CD4-positive, CD25-positive, alpha-beta regulatory T cell (primary cell): Measurements from ENCODE around the gene SNW1. TPM values are rescaled to one million over a fixed set of nuclear protein-coding genes. Genes with fewer than 3 reads are reported as not detected.
A peak's percentile ranks its signal among the peaks of the same experiment; 100 is the strongest.
"Not testable (repeated sequence)": the region's sequence is repeated elsewhere in the genome, so short reads cannot be mapped to it uniquely, and the experiment has no call there.

Experiments used
- ATAC-seq, 2 donors: fragments of 150-1000 bp; cut with Tn5 transposase; one replicate each; pipeline ENCODE4 v1.10.0; 2021; ENCODE audit warnings: low read depth in 2 of 2, moderate number of reproducible peaks in 2 of 2, moderate library complexity in 1 of 2
- DNase-seq, 3 donors: peaks; one replicate each; pipeline versions ENCODE4 v3.0.0 to v3.0.0-alpha.2; 2012 to 2022; ENCODE audit warnings: mixed read lengths in 1 of 3
- H3K27ac ChIP-seq: one replicate; pipeline ENCODE4 v1.7.0; 2013; ENCODE audit warnings: mild to moderate bottlenecking, low read length; ENCODE audit not compliant: insufficient read depth, poor library complexity, severe bottlenecking
- H3K27me3 ChIP-seq: one replicate; pipeline ENCODE4 v1.7.0; 2013; ENCODE audit warnings: low read length; ENCODE audit not compliant: control insufficient read depth, insufficient read depth
- H3K36me3 ChIP-seq: one replicate; pipeline ENCODE4 v1.7.0; 2013; ENCODE audit warnings: mild to moderate bottlenecking, low read length, moderate library complexity; ENCODE audit not compliant: control insufficient read depth, insufficient read depth
- H3K4me1 ChIP-seq: 2 replicates; pipeline ENCODE4 v1.7.0; 2013; ENCODE audit warnings: mild to moderate bottlenecking, low read length; ENCODE audit not compliant: insufficient read depth, control insufficient read depth, poor library complexity, severe bottlenecking
- H3K4me3 ChIP-seq: one replicate; pipeline ENCODE4 v1.7.0; 2013; ENCODE audit warnings: low read depth, mild to moderate bottlenecking, low read length, moderate library complexity
- H3K9me3 ChIP-seq, 2 experiments: 1 replicate in 1 of 2; 2 replicates in 1 of 2; pipeline ENCODE4 v1.7.0; 2013; ENCODE audit warnings: low read length in 2 of 2, mild to moderate bottlenecking in 1 of 2, moderate library complexity in 1 of 2; ENCODE audit not compliant: control insufficient read depth in 2 of 2
- H3K27ac Mint-ChIP-seq, 3 donors: one replicate each; pipeline ENCODE4 v1.8.0; 2020 to 2022; ENCODE audit warnings: mild to moderate bottlenecking in 3 of 3, mixed read lengths in 3 of 3, moderate library complexity in 2 of 3
- H3K27me3 Mint-ChIP-seq: one replicate; pipeline ENCODE4 v1.8.0; 2022; ENCODE audit warnings: mild to moderate bottlenecking, mixed read lengths
- H3K36me3 Mint-ChIP-seq: one replicate; pipeline ENCODE4 v1.8.0; 2020; ENCODE audit warnings: mixed read lengths
- H3K4me1 Mint-ChIP-seq, 4 donors: one replicate each; pipeline ENCODE4 v1.8.0; 2020 to 2022; ENCODE audit warnings: mixed read lengths in 4 of 4, mild to moderate bottlenecking in 1 of 4
- H3K4me3 Mint-ChIP-seq, 4 donors: one replicate each; pipeline ENCODE4 v1.8.0; 2020 to 2022; ENCODE audit warnings: mild to moderate bottlenecking in 4 of 4, mixed read lengths in 4 of 4, moderate library complexity in 3 of 4
- H3K9me3 Mint-ChIP-seq, 7 donors: one replicate each; pipeline ENCODE4 v1.8.0; 2020 to 2022; ENCODE audit warnings: mixed read lengths in 7 of 7, mild to moderate bottlenecking in 3 of 7, moderate library complexity in 2 of 7
- polyA plus RNA-seq, 4 donors: library from polyadenylated mRNA; unstranded; fragments of 300-500 nt; fragmentation: Illumina TruSeq; gene quantifications; one replicate each; pipeline ENCODE4 v1.2.3, GENCODE V29; 2021
- total RNA-seq: library from RNA; stranded (reverse); gene quantifications from one replicate; pipeline ENCODE4 v1.2.3, GENCODE V29; 2022

SNW1 gene
- total and polyA plus RNA-seq, 5 donors from 2014 or later = 77.9 to 102 (median 83.4) TPM

DNA sequence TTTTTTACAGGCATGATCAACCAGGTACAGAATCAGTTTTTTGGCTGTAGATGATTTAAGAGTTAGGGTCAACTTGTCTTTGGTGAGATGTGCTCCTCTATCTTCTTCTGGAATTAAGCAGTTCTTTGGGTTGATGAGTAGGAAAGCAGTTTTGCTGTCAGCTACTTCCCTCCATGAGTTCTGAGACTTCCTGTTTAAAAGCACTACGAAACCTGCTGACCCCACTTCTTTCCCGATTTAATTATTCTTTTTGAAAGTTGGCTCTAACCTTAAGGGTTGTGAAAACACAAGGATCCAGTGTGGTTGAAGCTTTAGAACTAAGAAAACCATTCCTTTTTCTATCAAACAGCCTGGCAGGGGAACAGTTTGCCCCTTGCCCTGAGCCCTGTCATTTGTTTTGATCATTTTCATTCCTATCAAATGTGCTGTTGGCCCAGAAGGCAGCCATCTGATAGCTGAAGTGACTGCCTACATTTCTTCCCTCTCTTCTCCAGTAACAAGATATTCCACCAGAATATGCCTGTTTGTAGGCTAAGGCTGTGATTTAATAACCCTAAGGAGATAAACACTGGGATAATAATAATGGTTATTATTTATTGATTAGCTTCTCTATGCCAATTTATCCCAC is 7.6 kb upstream of the SNW1 start:
- H3K9me3 Mint-ChIP-seq, H3K9me3 ChIP-seq, H3K4me3 Mint-ChIP-seq, DNase-seq, H3K4me1 Mint-ChIP-seq, H3K36me3 Mint-ChIP-seq, H3K4me3 ChIP-seq, H3K36me3 ChIP-seq, H3K27me3 ChIP-seq, ATAC-seq, H3K4me1 ChIP-seq, H3K27ac ChIP-seq: not testable (repeated sequence)
- peaks cover 12% of the 10 kb centered on the region for H3K27me3 Mint-ChIP-seq
- peak overlapping the region in 1 of 3 donors; percentile 48 for H3K27ac Mint-ChIP-seq

GRCh38 chr14:77763978-77764377 is 3.0 kb upstream of the SNW1 start:
- H3K27me3 ChIP-seq = no peaks in the 10 kb centered on the region
- H3K27me3 Mint-ChIP-seq = no peaks in the 10 kb centered on the region
- ATAC-seq = no peak
- peaks cover 20% of the 10 kb centered on the region for H3K4me1 ChIP-seq
- no peak overlapping the region for H3K27ac ChIP-seq
- H3K4me3 Mint-ChIP-seq = peak overlapping the region in 1 of 4 donors; percentile 47
- DNase-seq = no peak
- no peak overlapping the region for H3K27ac Mint-ChIP-seq
- H3K4me3 ChIP-seq = no peak overlapping the region
- peaks cover 8 to 25% (median 21%) of the 10 kb centered on the region in 4 donors for H3K4me1 Mint-ChIP-seq
- no peaks in the 10 kb centered on the region for H3K36me3 ChIP-seq
- no peaks in the 10 kb centered on the region for H3K9me3 Mint-ChIP-seq
- H3K36me3 Mint-ChIP-seq = no peaks in the 10 kb centered on the region
- no peaks in the 10 kb centered on the region for H3K9me3 ChIP-seq

DNA sequence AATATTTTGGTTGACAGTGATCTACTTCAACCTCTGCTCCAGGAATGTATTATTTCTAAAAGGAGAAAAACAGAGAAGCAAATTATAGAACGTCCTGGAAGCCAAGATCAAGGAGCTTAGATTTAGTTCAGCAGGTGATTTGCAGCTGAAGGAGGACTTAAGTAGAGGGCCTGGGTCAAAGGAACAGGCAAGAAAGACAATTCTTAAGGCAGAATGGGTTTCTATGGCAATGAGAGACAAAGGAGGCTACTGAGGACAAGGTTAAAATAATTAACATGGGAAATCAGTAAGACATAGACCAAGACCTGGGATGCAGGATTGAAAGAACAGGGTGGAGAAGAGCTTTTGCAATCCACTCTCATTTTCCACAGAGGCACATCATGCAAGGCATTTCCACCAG is 2.4 kb upstream of the SNW1 start:
- peaks cover 15 to 31% (median 27%) of the 10 kb centered on the region in 4 donors for H3K4me1 Mint-ChIP-seq
- no peak overlapping the region for H3K27ac ChIP-seq
- DNase-seq = no peak

GRCh38 chr14:77761205-77761931 is 412 bp upstream of the SNW1 start:
- no peak for DNase-seq
- peak overlapping the region; percentile 90 to 98 (median 98) for H3K27ac Mint-ChIP-seq
- ATAC-seq = peak in 1 of 2 donors; percentile 4
- Histone ChIP-seq H3K36me3 (peaks cover 8% of the 10 kb centered on the region), H3K9me3 (no peaks in the 10 kb centered on the region), H3K4me3 (peak overlapping the region; percentile 98), H3K27me3 (no peaks in the 10 kb centered on the region), H3K4me1 (peaks cover 38% of the 10 kb centered on the region), H3K27ac (peak overlapping the region; percentile 96)
- peaks cover 22 to 43% (median 35%) of the 10 kb centered on the region in 4 donors for H3K4me1 Mint-ChIP-seq
- peaks cover 9% of the 10 kb centered on the region for H3K36me3 Mint-ChIP-seq
- H3K4me3 Mint-ChIP-seq = peak overlapping the region; percentile 97 to 100 (median 98)
- no peaks in the 10 kb centered on the region for H3K9me3 Mint-ChIP-seq
- no peaks in the 10 kb centered on the region for H3K27me3 Mint-ChIP-seq

More for the DNA sequence above, 2.4 kb upstream of the SNW1 start:
- Histone ChIP-seq H3K4me1 (peaks cover 27% of the 10 kb centered on the region), H3K9me3 (no peaks in the 10 kb centered on the region), H3K4me3 (no peak overlapping the region), H3K36me3 (no peaks in the 10 kb centered on the region), H3K27me3 (no peaks in the 10 kb centered on the region)
- H3K9me3 Mint-ChIP-seq = no peaks in the 10 kb centered on the region
- H3K4me3 Mint-ChIP-seq = peak overlapping the region in 1 of 4 donors; percentile 47
- no peak for ATAC-seq
- peaks cover 3% of the 10 kb centered on the region for H3K36me3 Mint-ChIP-seq
- H3K27ac Mint-ChIP-seq = no peak overlapping the region
- H3K27me3 Mint-ChIP-seq = no peaks in the 10 kb centered on the region

DNA sequence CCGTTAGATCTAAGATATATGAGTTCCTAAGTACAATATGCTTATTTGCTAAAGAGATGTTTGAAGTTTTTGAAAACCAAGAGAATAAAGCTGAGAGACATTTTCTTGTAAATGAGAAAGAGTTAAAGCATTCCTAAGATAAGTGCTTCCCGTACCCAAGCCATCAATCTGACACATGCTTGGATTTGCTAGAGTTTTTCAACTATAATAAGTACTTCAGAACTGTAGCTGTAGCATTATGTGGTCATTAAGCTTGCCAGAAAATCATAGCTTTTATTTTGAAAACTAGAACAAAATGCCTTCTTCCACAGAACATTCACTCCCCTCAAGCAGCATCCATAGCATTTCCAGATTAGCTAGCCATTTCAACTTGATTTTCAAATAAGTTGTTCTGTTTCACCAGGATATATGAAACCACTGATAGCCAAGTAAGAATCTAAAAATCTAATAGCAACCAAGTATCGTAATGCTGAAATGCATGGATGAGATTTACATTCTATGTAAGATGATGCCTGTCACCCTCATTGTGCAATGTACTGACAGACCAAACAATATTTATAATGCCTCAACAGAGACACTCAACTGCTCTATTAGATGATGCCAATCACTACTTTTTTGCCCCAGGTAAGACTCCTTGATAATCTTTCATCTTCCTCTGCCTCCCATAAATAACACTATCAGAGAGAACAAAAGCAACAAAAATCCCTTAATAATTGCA is 8.0 kb downstream of the SNW1 start:
- H3K27me3 ChIP-seq = no peaks in the 10 kb centered on the region
- H3K4me1 ChIP-seq = peaks cover 16% of the 10 kb centered on the region
- Mint-ChIP-seq H3K4me1 (peaks cover 31 to 49% (median 37%) of the 10 kb centered on the region in 4 donors), H3K27ac (no peak overlapping the region), H3K9me3 (peaks cover 0 to 2% (median 0%) of the 10 kb centered on the region in 7 donors), H3K27me3 (no peaks in the 10 kb centered on the region), H3K36me3 (peaks cover 60% of the 10 kb centered on the region), H3K4me3 (peak overlapping the region; percentile 4 to 65 (median 30))
- H3K27ac ChIP-seq = no peak overlapping the region
- peaks cover 81% of the 10 kb centered on the region for H3K36me3 ChIP-seq
- peak overlapping the region; percentile 41 for H3K4me3 ChIP-seq
- no peak for ATAC-seq
- H3K9me3 ChIP-seq = no peaks in the 10 kb centered on the region
- DNase-seq = no peak

GRCh38 chr14:77752266-77752665 is 8.7 kb downstream of the SNW1 start:
- no peak overlapping the region for H3K27ac Mint-ChIP-seq
- ATAC-seq (no peak), DNase-seq (no peak)
- Histone ChIP-seq H3K27me3 (no peaks in the 10 kb centered on the region), H3K9me3 (no peaks in the 10 kb centered on the region), H3K27ac (no peak overlapping the region), H3K4me1 (peaks cover 9% of the 10 kb centered on the region), H3K4me3 (no peak overlapping the region), H3K36me3 (peaks cover 82% of the 10 kb centered on the region)
- no peak overlapping the region for H3K4me3 Mint-ChIP-seq
- H3K4me1 Mint-ChIP-seq = peaks cover 24 to 42% (median 32%) of the 10 kb centered on the region in 4 donors
- H3K9me3 Mint-ChIP-seq = peaks cover 0 to 2% (median 0%) of the 10 kb centered on the region in 7 donors
- no peaks in the 10 kb centered on the region for H3K27me3 Mint-ChIP-seq
- peaks cover 55% of the 10 kb centered on the region for H3K36me3 Mint-ChIP-seq

DNA sequence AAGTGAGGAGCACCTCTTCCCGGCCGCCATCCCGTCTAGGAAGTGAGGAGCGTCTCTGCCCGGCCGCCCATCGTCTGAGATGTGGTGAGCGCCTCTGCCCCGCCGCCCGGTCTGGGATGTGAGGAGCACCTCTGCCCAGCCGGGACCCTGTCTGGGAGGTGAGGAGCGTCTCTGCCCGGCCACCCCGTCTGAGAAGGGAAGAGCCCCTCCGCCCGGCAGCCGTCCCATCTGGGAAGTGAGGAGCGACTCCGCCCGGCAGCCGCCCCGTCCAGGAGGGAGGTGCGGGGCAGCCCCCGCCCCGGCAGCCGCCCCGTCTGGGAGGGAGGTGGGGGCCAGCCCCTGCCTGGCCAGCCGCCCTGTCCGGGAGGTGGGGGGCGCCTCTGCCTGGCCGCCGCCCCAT is 13.5 kb downstream of the SNW1 start:
- H3K27me3 ChIP-seq, H3K4me3 Mint-ChIP-seq, H3K9me3 ChIP-seq, DNase-seq, H3K27me3 Mint-ChIP-seq, H3K27ac ChIP-seq, H3K4me3 ChIP-seq, ATAC-seq, H3K9me3 Mint-ChIP-seq, H3K27ac Mint-ChIP-seq, H3K4me1 ChIP-seq: not testable (repeated sequence)
- peaks cover 13 to 30% (median 27%) of the 10 kb centered on the region in 4 donors for H3K4me1 Mint-ChIP-seq
- H3K36me3 ChIP-seq = peaks cover 80% of the 10 kb centered on the region
- H3K36me3 Mint-ChIP-seq = peaks cover 50% of the 10 kb centered on the region
